ENCODE results near the gene MLKL.

- no peak for TF ChIP-seq POLR2A (IDR thresholded peaks at IDR 0.05)
- TF ChIP-seq, protein P1, sequence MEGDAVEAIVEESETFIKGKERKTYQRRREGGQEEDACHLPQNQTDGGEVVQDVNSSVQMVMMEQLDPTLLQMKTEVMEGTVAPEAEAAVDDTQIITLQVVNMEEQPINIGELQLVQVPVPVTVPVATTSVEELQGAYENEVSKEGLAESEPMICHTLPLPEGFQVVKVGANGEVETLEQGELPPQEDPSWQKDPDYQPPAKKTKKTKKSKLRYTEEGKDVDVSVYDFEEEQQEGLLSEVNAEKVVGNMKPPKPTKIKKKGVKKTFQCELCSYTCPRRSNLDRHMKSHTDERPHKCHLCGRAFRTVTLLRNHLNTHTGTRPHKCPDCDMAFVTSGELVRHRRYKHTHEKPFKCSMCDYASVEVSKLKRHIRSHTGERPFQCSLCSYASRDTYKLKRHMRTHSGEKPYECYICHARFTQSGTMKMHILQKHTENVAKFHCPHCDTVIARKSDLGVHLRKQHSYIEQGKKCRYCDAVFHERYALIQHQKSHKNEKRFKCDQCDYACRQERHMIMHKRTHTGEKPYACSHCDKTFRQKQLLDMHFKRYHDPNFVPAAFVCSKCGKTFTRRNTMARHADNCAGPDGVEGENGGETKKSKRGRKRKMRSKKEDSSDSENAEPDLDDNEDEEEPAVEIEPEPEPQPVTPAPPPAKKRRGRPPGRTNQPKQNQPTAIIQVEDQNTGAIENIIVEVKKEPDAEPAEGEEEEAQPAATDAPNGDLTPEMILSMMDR (IDR thresholded peaks at IDR 0.05) = no peak
- no peak for TF ChIP-seq EP300 (IDR thresholded peaks at IDR 0.05)
- no peak for TF ChIP-seq POLR2AphosphoS5 (IDR thresholded peaks at IDR 0.05)
Observed at GRCh38 chr16:74747716-74748615, 47.3 kb upstream of the MLKL start.
